Hepatocyte (in vitro differentiated cells): ENCODE measurements around the gene MN1. TPM values are rescaled to one million over a fixed set of nuclear protein-coding genes. Genes with fewer than 3 reads are reported as not detected.

Source experiments
- DNase-seq: peaks from one replicate; pipeline ENCODE4 v3.0.0-alpha.2; 2016; ENCODE audit warnings: low spot score
- H2AFZ ChIP-seq: fragments of 200-600 bp; sonication (generic); 2 replicates; pipeline ENCODE4 v1.6.0; 2016; ENCODE audit warnings: antibody characterized with exemption, mild to moderate bottlenecking
- H3K27ac ChIP-seq: fragments of 200-600 bp; sonication (generic); 2 replicates; pipeline ENCODE4 v1.5.1; 2016; ENCODE audit warnings: mild to moderate bottlenecking
- H3K27me3 ChIP-seq: fragments of 200-600 bp; sonication (generic); 2 replicates; pipeline ENCODE4 v1.6.1; 2016
- H3K36me3 ChIP-seq: fragments of 200-600 bp; sonication (generic); replicated peaks from 2 replicates; pipeline ENCODE4 v1.5.1; 2016; ENCODE audit warnings: low read depth; ENCODE audit not compliant: insufficient read depth
- H3K4me1 ChIP-seq: fragments of 200-600 bp; sonication (generic); 2 replicates; pipeline ENCODE4 v1.5.1; 2016; ENCODE audit warnings: mild to moderate bottlenecking, moderate library complexity; ENCODE audit not compliant: insufficient read depth
- H3K4me2 ChIP-seq: fragments of 200-600 bp; sonication (generic); 2 replicates; pipeline ENCODE4 v1.6.0; 2016
- H3K4me3 ChIP-seq: fragments of 200-600 bp; sonication (generic); 2 replicates; pipeline ENCODE4 v1.5.1; 2016; ENCODE audit warnings: mild to moderate bottlenecking
- H3K79me2 ChIP-seq: fragments of 200-600 bp; sonication (generic); 2 replicates; pipeline ENCODE4 v1.6.0; 2017; ENCODE audit warnings: mild to moderate bottlenecking
- H3K9me2 ChIP-seq: fragments of 200-600 bp; sonication (generic); replicated peaks from 2 replicates; pipeline ENCODE4 v1.6.0; 2017; ENCODE audit warnings: mild to moderate bottlenecking; ENCODE audit not compliant: insufficient read depth
- H3K9me3 ChIP-seq: fragments of 200-600 bp; sonication (generic); 2 replicates; pipeline ENCODE4 v1.5.1; 2016; ENCODE audit warnings: low read depth, mild to moderate bottlenecking
- H4K20me1 ChIP-seq: fragments of 200-600 bp; sonication (generic); 2 replicates; pipeline ENCODE4 v1.6.0; 2016; ENCODE audit warnings: mild to moderate bottlenecking; ENCODE audit not compliant: insufficient read depth, poor library complexity, severe bottlenecking
- CTCF ChIP-seq: fragments of 200-600 bp; sonication (generic); IDR thresholded peaks from 2 replicates; pipeline ENCODE4 v1.5.1; 2016; ENCODE audit warnings: antibody characterized with exemption, mild to moderate bottlenecking; ENCODE audit not compliant: poor library complexity
- EZH2 ChIP-seq: fragments of 200-600 bp; sonication (generic); IDR thresholded peaks from 2 replicates; pipeline ENCODE4 v1.6.1; 2016; ENCODE audit warnings: antibody characterized with exemption, mild to moderate bottlenecking, borderline replicate concordance
- EZH2phosphoT487 ChIP-seq: fragments of 200-600 bp; sonication (generic); IDR thresholded peaks from one replicate; pipeline ENCODE4 v1.6.1; 2018; ENCODE audit warnings: antibody characterized with exemption, mild to moderate bottlenecking, low read depth, moderate library complexity; ENCODE audit not compliant: unreplicated experiment, severe bottlenecking
- WGBS: methylation state at CpG from one replicate; pipeline ENCODE4 v1.1.6; 2016; ENCODE audit warnings: low lambda C conversion rate; ENCODE audit errors: missing lambda C conversion rate; 5-methylcytosine and 5-hydroxymethylcytosine counted together
- polyA plus RNA-seq: library from polyadenylated mRNA; unstranded; fragments of >200 nt; fragmentation: Nextera tagmentation; extraction: Ambion mirVana; gene quantifications from 2 replicates; pipeline ENCODE4 v1.2.1, GENCODE V29; 2016
- total RNA-seq: library from RNA; depleted of rRNA; stranded (reverse); fragments of >200 nt; gene quantifications from 2 replicates; pipeline ENCODE4 v1.2.3, GENCODE V29; 2014

Gene MN1
- total and polyA plus RNA-seq, 2 experiments from 2014 or later, result 2.3 to 4.4 TPM

- Histone ChIP-seq H2AFZ (no peak overlapping the region), H3K9me3 (no peaks in the 10 kb centered on the region), H3K9me2 (no peaks in the 10 kb centered on the region), H4K20me1 (no peaks in the 10 kb centered on the region), H3K27ac (peak overlapping the region; percentile 87), H3K27me3 (no peaks in the 10 kb centered on the region), H3K36me3 (no peaks in the 10 kb centered on the region), H3K4me3 (no peak overlapping the region), H3K4me1 (peaks cover 11% of the 10 kb centered on the region), H3K79me2 (no peaks in the 10 kb centered on the region), H3K4me2 (no peak overlapping the region)
- TF ChIP-seq CTCF (no peak), EZH2phosphoT487 (no peak), EZH2 (no peak)
- no peak for DNase-seq
- WGBS, result 97% methylated on average over 5 of the region's 5 CpGs
Observed at GRCh38 chr22:27725661-27726060, 75.9 kb downstream of the MN1 start.

GRCh38 chr22:27724709-27725108, 76.8 kb downstream of the MN1 start:
- no peaks in the 10 kb centered on the region for H3K79me2 ChIP-seq
- H3K9me2 ChIP-seq, result no peaks in the 10 kb centered on the region
- 93% methylated on average over 4 of the region's 4 CpGs for WGBS
- TF ChIP-seq EZH2phosphoT487, result no peak
- no peak for TF ChIP-seq CTCF
- TF ChIP-seq EZH2, result no peak
- H3K27ac ChIP-seq, result no peak overlapping the region
- DNase-seq, result no peak
- H3K4me3 ChIP-seq, result no peak overlapping the region
- H3K36me3 ChIP-seq, result no peaks in the 10 kb centered on the region
- H2AFZ ChIP-seq, result no peak overlapping the region
- H3K27me3 ChIP-seq, result no peaks in the 10 kb centered on the region
- H3K4me1 ChIP-seq, result peaks cover 11% of the 10 kb centered on the region
- no peaks in the 10 kb centered on the region for H3K9me3 ChIP-seq
- H4K20me1 ChIP-seq, result no peaks in the 10 kb centered on the region
- H3K4me2 ChIP-seq, result no peak overlapping the region

- no peak overlapping the region for H3K27ac ChIP-seq
Observed at GRCh38 chr22:27724157-27724556, 77.4 kb downstream of the MN1 start.

More at GRCh38 chr22:27724157-27724556, 77.4 kb downstream of the MN1 start:
- Histone ChIP-seq H3K36me3 (no peaks in the 10 kb centered on the region), H4K20me1 (no peaks in the 10 kb centered on the region), H3K4me3 (no peak overlapping the region), H2AFZ (no peak overlapping the region), H3K9me2 (no peaks in the 10 kb centered on the region), H3K27me3 (no peaks in the 10 kb centered on the region), H3K9me3 (no peaks in the 10 kb centered on the region), H3K4me2 (no peak overlapping the region), H3K79me2 (no peaks in the 10 kb centered on the region), H3K4me1 (peaks cover 11% of the 10 kb centered on the region)
- 77% methylated on average over 1 of the region's 1 CpG for WGBS
- no peak for DNase-seq
- TF ChIP-seq CTCF (no peak), EZH2phosphoT487 (no peak), EZH2 (no peak)
